H1 (cell line): Measurements from ENCODE around the gene PJA1.

Experiments
- ATF3 ChIP-seq: IDR thresholded peaks from 2 replicates; pipeline ENCODE4 v1.6.1; 2011; ENCODE audit warnings: low read depth, mild to moderate bottlenecking, low read length; ENCODE audit not compliant: insufficient read depth
- CTCF ChIP-seq, 3 experiments: IDR thresholded peaks; 1 replicate in 2 of 3; 2 replicates in 1 of 3; pipeline versions ENCODE4 v1.5.1 to v1.6.1; 2011; ENCODE audit warnings: low read length in 3 of 3, mild to moderate bottlenecking in 3 of 3, inconsistent platforms in 2 of 3, low read depth in 1 of 3, moderate library complexity in 1 of 3; ENCODE audit not compliant: insufficient read depth in 1 of 3; ENCODE audit errors: control extremely low read depth in 1 of 3
- EZH2 ChIP-seq: fragments of 200-600 bp; sonication (generic); IDR thresholded peaks from 2 replicates; pipeline ENCODE4 v1.7.1; 2012; ENCODE audit warnings: low read depth, mild to moderate bottlenecking, moderate library complexity, low read length, inconsistent platforms; ENCODE audit not compliant: severe bottlenecking
- MAFK ChIP-seq: IDR thresholded peaks from 2 replicates; pipeline ENCODE4 v1.6.1; 2012; ENCODE audit warnings: low read depth, mild to moderate bottlenecking, improper control_type of control experiment, low read length
- POLR2AphosphoS5 ChIP-seq: IDR thresholded peaks from 2 replicates; pipeline ENCODE4 v1.6.1; 2011; ENCODE audit warnings: low read depth, low read length

GRCh38 chrX:69139516-69139915 lies 25.7 kb downstream of the PJA1 start:
- TF ChIP-seq CTCF (IDR thresholded peaks at IDR 0.05; ENCODE audit: control extremely low read depth in 1 of 3, insufficient read depth in 1 of 3, low read depth in 1 of 3, low read length in 3 of 3) (no peak), POLR2AphosphoS5 (no peak), MAFK (no peak), EZH2 (no peak), ATF3 (no peak)
